Posterior vena cava (tissue), 2 donors: ENCODE measurements around the gene ACKR3. TPM values are rescaled to one million over a fixed set of nuclear protein-coding genes. Genes with fewer than 3 reads are reported as not detected.
A peak's percentile ranks its signal among the peaks of the same experiment; 100 is the strongest.

Source experiments
- DNase-seq: peaks from one replicate; pipeline ENCODE4 v3.0.0-alpha.2; 2020; ENCODE audit warnings: low spot score
- intact Hi-C, 2 donors: fragments of 100-400 bp; cut with DNase I; formaldehyde crosslinking; loops; one replicate each; pipeline versions ENCODE4 v1.14.1 to v1.14.2; 2022 to 2023
- total RNA-seq, 2 donors: library from RNA; stranded (reverse); fragmentation: NEBNext Ultra II Directional; extraction: Animal tissue kit (Norgen Biotek cat#: 25700); gene quantifications; one replicate each; pipeline ENCODE4 v1.2.1, GENCODE V29; 2021
- donor health status: DM: yes; HTN: yes; CAD: no.
- donor health status: DM: yes; HTN: yes; CAD: no.

The ACKR3 gene
- total RNA-seq, 2 donors from 2014 or later = 124 to 132 TPM

- intact Hi-C loops = loop anchor here in 1 of 2 donors (5.0 kb wide), 1 partner anchor 462 kb away; no protein-coding TSS in a partner anchor
- DNase-seq = no peak
Measured at GRCh38 chr2:236565212-236565611, 4.4 kb upstream of the ACKR3 start.

GRCh38 chr2:236565879-236566402 lies 3.7 kb upstream of the ACKR3 start:
- peak; percentile 60 for DNase-seq
- intact Hi-C loops = loop anchor here in 1 of 2 donors (5.0 kb wide), 1 partner anchor 461 kb away; no protein-coding TSS in a partner anchor

GRCh38 chr2:236566596-236566995 lies 3.0 kb upstream of the ACKR3 start:
- intact Hi-C loops = loop anchor here in 1 of 2 donors (5.0 kb wide), 1 partner anchor 461 kb away; no protein-coding TSS in a partner anchor
- DNase-seq = no peak

- DNase-seq = peak; percentile 89
- intact Hi-C loops = loop anchor here in 1 of 2 donors (5.0 kb wide), 1 partner anchor 459 kb away; no protein-coding TSS in a partner anchor
Measured at GRCh38 chr2:236568068-236568921, 1.3 kb upstream of the ACKR3 start.

- intact Hi-C loops = loop anchor here in 1 of 2 donors (5.0 kb wide), 1 partner anchor 458 kb away; no protein-coding TSS in a partner anchor
- no peak for DNase-seq
Measured at GRCh38 chr2:236568922-236569572, 578 bp upstream of the ACKR3 start.

- intact Hi-C loops = loop anchor here in 1 of 2 donors (10.0 kb wide), 2 partner anchors 215 to 315 kb away; no protein-coding TSS in a partner anchor
- DNase-seq = no peak
Measured at GRCh38 chr2:236570081-236570868, 650 bp downstream of the ACKR3 start.

- DNase-seq = peak; percentile 62
- intact Hi-C loops = loop anchor here in 1 of 2 donors (10.0 kb wide), 2 partner anchors 214 to 314 kb away; no protein-coding TSS in a partner anchor
Measured at GRCh38 chr2:236571145-236571544, 1.5 kb downstream of the ACKR3 start.

GRCh38 chr2:236572482-236572881 lies 2.9 kb downstream of the ACKR3 start:
- peak; percentile 86 for DNase-seq
- intact Hi-C loops = loop anchor here in 1 of 2 donors (10.0 kb wide), 2 partner anchors 212 to 312 kb away; no protein-coding TSS in a partner anchor

- intact Hi-C loops = loop anchor here in 1 of 2 donors (10.0 kb wide), 2 partner anchors 212 to 312 kb away; no protein-coding TSS in a partner anchor
- DNase-seq = peak; percentile 53
Measured at GRCh38 chr2:236573066-236573929, 3.7 kb downstream of the ACKR3 start.

GRCh38 chr2:236574000-236574399 lies 4.4 kb downstream of the ACKR3 start:
- DNase-seq = peak; percentile 79
- intact Hi-C loops = loop anchor here in 1 of 2 donors (10.0 kb wide), 2 partner anchors 211 to 311 kb away; no protein-coding TSS in a partner anchor

GRCh38 chr2:236574424-236575145 lies 5.0 kb downstream of the ACKR3 start:
- intact Hi-C loops = loop anchor here (5.0 to 10.0 kb wide), 3 partner anchors 210 to 448 kb away; no protein-coding TSS in a partner anchor
- peak; percentile 80 for DNase-seq

- no peak for DNase-seq
- intact Hi-C loops = loop anchor here (5.0 to 10.0 kb wide), 3 partner anchors 209 to 447 kb away; no protein-coding TSS in a partner anchor
Measured at GRCh38 chr2:236575510-236575909, 5.9 kb downstream of the ACKR3 start.

- peak; percentile 62 for DNase-seq
- intact Hi-C loops = loop anchor here (5.0 to 10.0 kb wide), 3 partner anchors 209 to 446 kb away; no protein-coding TSS in a partner anchor
Measured at GRCh38 chr2:236576087-236576486, 6.5 kb downstream of the ACKR3 start.

GRCh38 chr2:236576953-236577352 lies 7.3 kb downstream of the ACKR3 start:
- DNase-seq = peak; percentile 46
- intact Hi-C loops = loop anchor here (5.0 to 10.0 kb wide), 3 partner anchors 208 to 445 kb away; no protein-coding TSS in a partner anchor

- peak; percentile 78 for DNase-seq
- intact Hi-C loops = loop anchor here (5.0 to 10.0 kb wide), 3 partner anchors 207 to 445 kb away; no protein-coding TSS in a partner anchor
Measured at GRCh38 chr2:236577481-236578410, 8.1 kb downstream of the ACKR3 start.
